Glutamatergic neuron (in vitro differentiated cells): Measurements from ENCODE around the gene TBL1XR1. TPM values are rescaled to one million over a fixed set of nuclear protein-coding genes. Genes with fewer than 3 reads are reported as not detected.

Experiments
- DNase-seq: peaks from one replicate; pipeline ENCODE4 v3.0.0; 2022
- H3K27ac Mint-ChIP-seq: one replicate; pipeline ENCODE4 v1.8.0; 2020; ENCODE audit warnings: mild to moderate bottlenecking, mixed read lengths, inconsistent platforms; ENCODE audit not compliant: unreplicated experiment
- H3K27me3 Mint-ChIP-seq: one replicate; pipeline ENCODE4 v1.8.0; 2020; ENCODE audit warnings: mild to moderate bottlenecking, moderate library complexity, mixed read lengths, inconsistent platforms; ENCODE audit not compliant: unreplicated experiment
- H3K36me3 Mint-ChIP-seq: one replicate; pipeline ENCODE4 v1.8.0; 2020; ENCODE audit warnings: mild to moderate bottlenecking, mixed read lengths, inconsistent platforms; ENCODE audit not compliant: unreplicated experiment
- H3K4me1 Mint-ChIP-seq: one replicate; pipeline ENCODE4 v1.8.0; 2020; ENCODE audit warnings: mild to moderate bottlenecking, low read depth, mixed read lengths, inconsistent platforms; ENCODE audit not compliant: unreplicated experiment
- H3K4me3 Mint-ChIP-seq: one replicate; pipeline ENCODE4 v1.8.0; 2020; ENCODE audit warnings: mild to moderate bottlenecking, mixed read lengths, inconsistent platforms; ENCODE audit not compliant: unreplicated experiment
- H3K9me3 Mint-ChIP-seq: one replicate; pipeline ENCODE4 v1.8.0; 2020; ENCODE audit warnings: mild to moderate bottlenecking, moderate library complexity, mixed read lengths, inconsistent platforms; ENCODE audit not compliant: unreplicated experiment
- CTCF ChIP-seq: fragments of 200-600 bp; sonication (generic); IDR thresholded peaks from one replicate; pipeline ENCODE4 v1.5.0; 2021; ENCODE audit not compliant: partially characterized antibody, unreplicated experiment
- total RNA-seq: library from RNA; stranded (reverse); fragmentation: NEBNext Ultra II Directional; extraction: Animal tissue kit (Norgen Biotek cat#: 25700); gene quantifications from one replicate; pipeline ENCODE4 v1.2.1, GENCODE V29; 2021; ENCODE audit not compliant: unreplicated experiment

The TBL1XR1 gene
- total RNA-seq, 1 donor from 2014 or later: 101 TPM

GRCh38 chr3:177089110-177089509 is 108.2 kb downstream of the TBL1XR1 start:
- no peak overlapping the region for H3K27ac Mint-ChIP-seq
- H3K36me3 Mint-ChIP-seq: peaks cover 6% of the 10 kb centered on the region
- H3K4me3 Mint-ChIP-seq: no peak overlapping the region
- no peaks in the 10 kb centered on the region for H3K27me3 Mint-ChIP-seq
- peaks cover 2% of the 10 kb centered on the region for H3K9me3 Mint-ChIP-seq
- no peak for DNase-seq
- TF ChIP-seq CTCF: no peak
- peaks cover 8% of the 10 kb centered on the region for H3K4me1 Mint-ChIP-seq

GRCh38 chr3:177085794-177086193 is 111.5 kb downstream of the TBL1XR1 start:
- Mint-ChIP-seq H3K27me3 (peaks cover 3% of the 10 kb centered on the region), H3K27ac (no peak overlapping the region), H3K4me1 (peaks cover 8% of the 10 kb centered on the region), H3K36me3 (no peaks in the 10 kb centered on the region), H3K9me3 (peaks cover 2% of the 10 kb centered on the region), H3K4me3 (no peak overlapping the region)
- TF ChIP-seq CTCF: no peak
- no peak for DNase-seq

- peaks cover 2% of the 10 kb centered on the region for H3K9me3 Mint-ChIP-seq
- no peak for TF ChIP-seq CTCF
- no peaks in the 10 kb centered on the region for H3K36me3 Mint-ChIP-seq
- H3K27ac Mint-ChIP-seq: no peak overlapping the region
- peaks cover 3% of the 10 kb centered on the region for H3K27me3 Mint-ChIP-seq
- no peak for DNase-seq
- peaks cover 5% of the 10 kb centered on the region for H3K4me1 Mint-ChIP-seq
- H3K4me3 Mint-ChIP-seq: no peak overlapping the region
These were observed 112.7 kb downstream of the TBL1XR1 start for GRCh38 chr3:177084616-177085015.

GRCh38 chr3:177080122-177080521 is 117.2 kb downstream of the TBL1XR1 start:
- H3K27me3 Mint-ChIP-seq: peaks cover 3% of the 10 kb centered on the region
- no peaks in the 10 kb centered on the region for H3K36me3 Mint-ChIP-seq
- H3K4me1 Mint-ChIP-seq: no peaks in the 10 kb centered on the region
- H3K4me3 Mint-ChIP-seq: no peak overlapping the region
- no peak overlapping the region for H3K27ac Mint-ChIP-seq
- no peak for DNase-seq
- TF ChIP-seq CTCF: no peak
- peaks cover 2% of the 10 kb centered on the region for H3K9me3 Mint-ChIP-seq

- Mint-ChIP-seq H3K36me3 (no peaks in the 10 kb centered on the region), H3K4me3 (no peak overlapping the region), H3K9me3 (no peaks in the 10 kb centered on the region), H3K27ac (no peak overlapping the region), H3K27me3 (peaks cover 3% of the 10 kb centered on the region), H3K4me1 (no peaks in the 10 kb centered on the region)
- DNase-seq: no peak
- no peak for TF ChIP-seq CTCF
These were observed 117.6 kb downstream of the TBL1XR1 start for GRCh38 chr3:177079684-177080083.
